HG03135 (cell line): ENCODE results near the gene ROR1.
A peak's percentile ranks its signal among the peaks of the same experiment; 100 is the strongest.

Experiments
- ATAC-seq: cut with Tn5 transposase; IDR thresholded peaks from one replicate; pipeline ENCODE4 v1.9.1; 2021; ENCODE audit warnings: mild to moderate bottlenecking, moderate library complexity; ENCODE audit not compliant: unreplicated experiment

Gene ROR1

DNA sequence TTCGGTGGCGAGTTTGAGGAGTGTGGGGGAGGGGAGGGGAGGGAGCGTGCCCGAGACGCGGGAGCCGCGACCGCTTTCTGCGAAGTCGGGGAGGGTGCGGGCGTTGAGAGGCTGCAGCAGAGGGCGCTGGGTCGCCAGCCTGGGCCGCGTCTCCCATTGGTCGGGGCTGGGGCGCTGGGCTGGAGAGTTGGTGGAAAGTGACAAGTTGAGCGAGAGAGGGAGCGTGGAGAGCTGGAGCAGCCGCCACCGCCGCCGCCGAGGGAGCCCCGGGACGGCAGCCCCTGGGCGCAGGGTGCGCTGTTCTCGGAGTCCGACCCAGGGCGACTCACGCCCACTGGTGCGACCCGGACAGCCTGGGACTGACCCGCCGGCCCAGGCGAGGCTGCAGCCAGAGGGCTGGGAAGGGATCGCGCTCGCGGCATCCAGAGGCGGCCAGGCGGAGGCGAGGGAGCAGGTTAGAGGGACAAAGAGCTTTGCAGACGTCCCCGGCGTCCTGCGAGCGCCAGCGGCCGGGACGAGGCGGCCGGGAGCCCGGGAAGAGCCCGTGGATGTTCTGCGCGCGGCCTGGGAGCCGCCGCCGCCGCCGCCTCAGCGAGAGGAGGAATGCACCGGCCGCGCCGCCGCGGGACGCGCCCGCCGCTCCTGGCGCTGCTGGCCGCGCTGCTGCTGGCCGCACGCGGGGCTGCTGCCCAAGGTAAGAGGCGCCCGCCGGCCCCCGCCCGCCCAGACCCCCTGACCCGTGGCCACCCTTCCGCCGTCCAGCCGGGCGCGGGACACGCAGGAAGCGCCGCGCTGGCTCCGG is at the start of gene ROR1:
ROR1 (plus strand) TSS at position 203 of the 802 bp plus-strand sequence.
- peak; percentile 80 for ATAC-seq

DNA sequence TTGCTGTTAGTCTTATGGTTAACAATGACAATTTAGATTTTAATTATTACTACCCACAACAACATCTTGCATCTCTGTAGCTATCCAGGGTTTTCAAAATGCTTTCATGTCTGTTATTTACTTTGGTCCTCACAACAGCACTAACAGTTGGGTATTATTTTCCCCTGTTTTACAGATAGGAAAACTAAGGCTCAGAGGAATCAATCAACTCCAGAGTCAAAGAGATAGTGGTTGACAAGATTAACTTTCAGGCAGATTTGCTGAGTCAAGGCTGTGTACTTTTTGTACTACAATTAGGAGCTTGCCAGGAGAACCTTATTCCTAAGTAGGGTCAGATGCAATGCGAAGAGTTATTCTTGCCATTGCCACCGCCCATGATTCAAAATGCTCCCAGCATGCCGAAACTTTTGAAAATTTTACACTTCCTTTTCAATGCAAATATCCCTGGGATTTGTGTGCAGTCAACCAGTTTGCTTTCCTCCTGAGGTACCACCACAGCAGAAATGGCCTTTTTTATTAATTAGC is 49.4 kb upstream of the ROR1 start:
- no peak for ATAC-seq

DNA sequence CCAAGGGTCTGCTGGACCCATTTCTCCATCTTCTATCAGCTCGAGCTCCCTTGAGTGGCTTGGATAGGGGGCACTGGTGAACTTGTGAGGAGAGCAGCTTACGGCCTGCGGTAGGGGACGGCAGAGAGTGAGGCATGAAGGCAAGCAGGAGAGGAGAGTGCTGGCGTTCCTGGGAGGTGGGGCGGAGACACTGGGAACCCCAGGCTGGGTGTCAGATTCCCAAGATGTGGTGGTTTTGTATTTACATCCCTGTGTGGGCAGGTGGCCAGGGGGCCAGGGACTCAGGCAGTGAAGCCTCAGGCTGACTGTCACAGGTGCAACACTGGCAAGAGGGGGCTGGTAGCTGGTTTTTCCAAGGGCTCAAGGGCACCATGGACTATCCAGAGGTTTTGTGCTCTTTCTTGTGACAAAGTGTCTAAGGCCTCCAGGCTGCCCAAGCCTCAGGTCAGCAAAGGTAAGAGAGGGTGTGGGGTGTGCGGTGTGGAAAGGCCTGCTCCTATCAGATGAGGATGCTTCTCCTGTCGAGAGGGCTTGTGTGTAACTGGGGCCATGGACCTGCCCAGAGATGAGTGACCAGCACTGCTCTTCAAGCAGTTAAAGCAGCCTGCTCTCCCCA is 45.1 kb upstream of the ROR1 start:
- no peak for ATAC-seq

DNA sequence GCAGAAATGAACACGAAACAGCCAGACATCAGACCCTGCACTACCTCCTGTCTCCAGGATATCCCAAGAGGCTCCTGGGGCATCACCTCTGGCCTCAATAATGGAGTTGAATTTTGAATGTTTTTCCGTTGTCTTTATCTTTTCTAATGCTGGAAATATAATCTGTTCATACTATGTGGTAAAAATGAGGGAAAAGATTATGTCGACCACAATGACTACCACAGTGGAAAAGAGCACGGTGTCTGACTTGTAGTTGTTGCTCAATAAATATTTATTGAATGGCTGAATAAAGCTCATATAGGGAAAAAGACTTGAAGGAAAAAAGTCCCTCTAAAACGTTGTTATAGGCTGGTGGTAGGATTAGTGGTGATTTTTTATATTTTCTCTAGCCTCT is 44.6 kb upstream of the ROR1 start:
- no peak for ATAC-seq

DNA sequence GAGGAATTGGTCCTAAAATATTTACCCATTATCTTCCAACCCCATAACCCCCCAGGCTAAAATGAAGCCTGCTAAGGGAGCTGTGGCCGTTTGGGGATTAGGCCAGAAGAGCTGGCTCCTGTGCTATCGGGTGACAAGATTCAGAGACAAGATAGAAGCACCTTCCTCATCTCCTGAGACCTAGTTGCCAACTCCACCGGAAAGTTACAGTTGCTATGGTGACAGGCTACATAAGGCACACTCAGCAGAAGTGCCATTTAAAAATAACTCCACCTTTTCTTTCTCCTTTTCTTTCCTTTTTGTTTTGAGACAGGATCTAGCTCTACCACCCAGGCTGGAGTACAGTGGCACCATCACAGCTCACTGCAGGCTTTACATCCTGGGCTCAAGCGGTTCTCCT is 43.6 kb upstream of the ROR1 start:
- ATAC-seq: no peak

DNA sequence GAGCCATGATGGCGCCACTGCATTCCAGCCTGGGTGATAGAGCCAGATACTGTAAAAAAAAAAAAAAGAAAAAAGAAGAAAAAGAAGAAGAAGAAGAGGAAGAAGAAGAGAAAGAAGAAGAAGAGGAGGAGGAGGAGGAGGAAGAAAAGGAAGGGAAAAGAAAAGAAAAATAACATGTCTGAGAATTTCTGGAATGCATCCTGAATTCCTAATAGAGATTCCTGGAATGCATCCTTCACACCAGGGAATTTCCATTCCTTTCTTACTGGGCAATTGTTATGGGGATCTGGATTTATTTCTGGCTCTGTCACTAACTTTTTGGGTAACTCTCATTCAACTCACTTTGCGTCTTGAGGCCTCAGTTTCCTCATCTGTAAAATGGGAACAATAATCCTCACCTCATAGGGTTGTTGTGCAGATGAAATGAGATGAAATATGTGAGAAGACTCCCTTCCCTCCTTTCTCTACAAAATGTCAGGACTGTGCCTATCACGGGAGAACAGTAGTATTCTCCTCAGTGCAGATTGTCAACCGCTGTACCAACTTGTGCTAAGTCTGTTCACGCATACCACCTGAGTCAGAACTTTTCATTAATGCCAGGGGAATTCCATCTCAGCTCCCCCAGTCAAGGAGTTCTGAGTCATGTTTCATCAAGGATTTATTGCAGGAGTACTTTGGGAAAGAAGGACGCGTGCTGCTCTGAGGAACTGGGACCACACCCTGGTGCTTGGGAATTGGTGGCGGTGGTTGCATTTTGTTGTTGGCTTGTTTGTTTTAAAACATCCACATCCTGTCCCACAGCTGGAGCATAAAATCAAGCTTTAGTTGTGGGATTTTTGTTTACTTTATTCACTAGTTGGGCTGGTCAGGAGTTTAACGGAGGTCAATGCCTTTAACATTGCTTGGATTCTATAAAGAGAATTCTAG is 42.4 kb upstream of the ROR1 start:
- ATAC-seq: no peak

DNA sequence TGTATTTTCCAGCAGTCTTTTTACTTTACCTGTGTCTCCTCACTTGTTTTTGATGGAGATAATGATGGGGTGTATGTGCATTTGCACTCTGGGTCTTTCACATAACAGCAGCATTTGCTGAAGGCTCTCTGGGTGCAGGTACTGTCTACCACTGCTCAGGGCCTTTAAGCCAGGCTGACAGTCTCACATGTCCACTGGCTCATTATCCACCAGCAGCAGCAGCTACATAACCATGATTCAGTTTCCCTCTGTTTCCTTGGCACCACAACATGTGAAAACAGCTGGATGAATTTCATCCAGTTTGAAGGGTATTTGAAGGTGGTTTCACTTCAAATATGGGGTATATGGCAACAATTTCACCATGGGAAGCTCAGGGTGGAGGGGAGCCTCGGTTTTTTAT is 41.2 kb upstream of the ROR1 start:
- no peak for ATAC-seq

DNA sequence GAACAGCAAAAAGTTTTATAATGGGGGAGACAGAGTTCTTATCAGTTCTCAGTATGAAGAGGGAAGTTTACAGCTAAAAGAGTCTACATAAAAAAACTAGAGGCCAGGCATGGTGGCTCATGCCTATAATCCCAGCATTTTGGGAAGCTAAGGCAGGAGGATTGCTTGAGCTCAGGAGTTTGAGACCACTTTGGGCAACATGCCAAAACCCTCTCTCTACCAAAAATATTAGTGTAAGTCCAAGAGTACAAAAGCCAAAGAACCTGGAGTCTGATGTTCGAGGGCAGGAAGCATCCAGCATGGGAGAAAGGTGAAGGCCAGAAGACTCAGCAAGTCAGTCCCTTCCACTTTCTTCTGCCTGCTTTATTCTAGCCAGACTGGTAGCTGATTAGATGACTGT is 35.0 kb upstream of the ROR1 start:
- ATAC-seq: no peak

DNA sequence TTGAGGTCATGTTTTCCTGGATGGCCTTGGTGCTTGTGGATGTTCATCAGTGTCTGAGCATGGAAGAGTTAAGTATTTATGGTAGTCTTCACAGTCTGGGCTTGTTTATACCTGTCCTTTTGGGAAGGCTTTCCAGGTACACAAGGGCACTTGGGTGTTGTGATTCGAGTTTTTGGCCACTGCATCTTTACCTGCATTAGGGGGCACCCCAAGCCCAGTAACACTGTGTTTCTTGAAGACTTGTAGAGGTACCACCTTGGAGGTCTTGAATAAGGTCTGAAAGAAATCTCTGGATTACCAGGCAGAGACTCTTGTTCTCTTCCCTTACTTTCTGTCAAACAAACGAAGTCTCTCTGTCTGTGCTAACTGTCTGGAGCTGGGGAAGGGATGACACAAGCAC is 34.4 kb upstream of the ROR1 start:
- ATAC-seq: no peak

DNA sequence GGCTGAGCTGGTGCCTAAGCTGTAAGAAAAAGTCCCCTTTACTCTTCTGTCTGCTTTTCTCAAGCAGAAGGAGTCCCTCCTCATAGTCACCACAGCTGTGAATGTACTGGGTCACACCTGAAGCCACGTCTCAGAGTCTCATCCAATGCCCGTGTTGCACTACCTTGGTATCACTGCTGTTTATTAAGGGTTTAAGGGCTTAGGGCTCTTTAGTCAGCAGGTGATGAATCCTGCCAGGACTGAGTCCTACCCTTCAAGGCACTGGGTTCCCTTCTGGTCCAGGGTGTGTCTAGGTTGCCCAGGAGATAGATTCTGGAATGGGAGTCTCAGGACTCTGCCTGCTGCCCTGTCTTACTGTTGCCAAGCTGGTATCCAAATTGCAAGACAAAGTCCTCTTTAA is 33.4 kb upstream of the ROR1 start:
- ATAC-seq: no peak

DNA sequence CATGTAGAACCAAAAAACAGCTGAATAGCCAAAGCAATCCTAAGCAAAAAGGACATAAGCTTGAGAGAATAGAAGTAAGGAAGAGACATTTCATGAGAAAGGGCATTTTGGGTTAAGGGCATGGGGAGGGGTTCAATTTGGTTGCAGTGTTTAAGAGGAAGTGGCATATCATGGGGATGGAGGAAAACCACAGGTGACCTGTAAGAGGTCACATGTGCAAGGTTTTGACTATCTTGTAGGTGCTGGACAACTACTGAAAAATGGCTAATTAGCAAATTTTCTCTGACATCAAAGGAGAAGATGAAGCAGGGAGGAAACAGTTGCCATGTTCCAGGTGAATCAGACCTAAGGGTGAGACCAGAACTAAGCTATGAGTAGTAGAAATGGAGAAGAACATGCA is 31.3 kb upstream of the ROR1 start:
- no peak for ATAC-seq

DNA sequence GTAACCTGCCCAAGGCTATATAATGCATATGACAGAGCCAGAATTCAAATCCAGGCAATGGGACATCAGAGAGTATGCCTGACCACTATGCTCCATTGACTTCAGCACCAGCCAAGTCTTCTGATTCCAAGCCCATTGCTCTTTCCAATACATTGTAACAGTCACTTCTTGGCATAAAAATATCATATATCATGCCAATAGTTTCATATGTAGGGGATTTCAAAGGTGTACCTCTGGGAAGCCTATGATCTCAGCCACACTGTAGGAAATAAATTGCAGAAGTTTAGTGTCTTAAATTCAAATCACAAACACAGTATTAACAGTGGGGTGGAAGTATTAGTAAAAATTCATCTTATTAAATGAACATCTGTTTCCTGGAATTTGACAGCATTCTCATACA is 30.0 kb upstream of the ROR1 start:
- ATAC-seq: no peak

DNA sequence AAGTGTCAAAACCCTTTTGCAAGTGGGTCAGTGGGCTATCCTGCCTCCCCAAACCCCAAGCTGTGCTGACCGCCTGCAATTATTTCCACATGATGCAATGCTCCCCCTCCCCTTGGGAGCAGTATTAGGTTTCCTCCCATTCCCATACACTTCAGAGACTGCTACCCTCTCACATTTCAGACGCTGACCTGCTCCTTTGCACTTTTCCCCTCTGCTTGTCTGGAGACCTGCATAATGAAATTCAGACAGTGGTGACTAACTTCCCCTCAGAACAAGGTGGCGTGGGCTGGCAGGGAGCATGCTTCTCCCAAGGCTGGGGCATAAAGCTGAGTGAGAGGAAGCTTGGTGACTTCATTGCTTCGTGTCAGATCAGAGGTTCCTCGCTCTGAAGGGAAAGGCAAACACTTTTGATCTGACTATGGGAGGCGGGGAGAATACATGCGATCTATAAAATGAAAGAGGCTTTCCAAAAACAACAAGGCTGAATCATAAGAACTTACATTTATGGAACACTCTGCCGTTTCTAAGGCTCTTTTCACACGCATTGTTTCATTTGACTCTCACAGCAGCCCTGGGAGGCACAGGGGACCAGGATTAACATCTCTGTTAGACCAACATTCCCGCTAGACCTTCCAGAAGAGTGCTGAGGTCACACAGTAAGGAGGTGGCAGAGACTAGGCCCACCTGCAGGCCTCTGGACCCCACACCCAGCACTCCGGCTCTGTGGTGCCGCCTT is 27.5 kb upstream of the ROR1 start:
- ATAC-seq: no peak

DNA sequence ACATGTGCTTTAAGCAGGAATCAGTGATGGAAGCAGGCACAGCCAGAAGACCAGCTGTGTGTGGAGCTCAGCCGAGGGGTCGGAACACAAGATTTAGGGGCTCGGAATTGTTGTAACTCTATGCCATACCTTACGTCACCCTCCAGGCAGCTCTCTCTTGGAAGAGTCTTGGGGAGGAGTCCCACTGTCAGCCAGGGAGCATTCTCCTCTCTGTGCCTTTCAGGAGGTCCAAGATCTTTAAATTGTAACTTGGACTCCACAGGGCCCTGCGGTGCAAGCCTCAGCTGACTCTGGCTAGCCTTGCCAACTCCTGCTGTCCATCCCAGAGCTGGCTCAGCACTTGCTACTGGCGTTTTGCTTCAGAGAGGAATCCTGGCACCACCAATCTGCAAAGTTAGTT is 26.4 kb upstream of the ROR1 start:
- no peak for ATAC-seq

DNA sequence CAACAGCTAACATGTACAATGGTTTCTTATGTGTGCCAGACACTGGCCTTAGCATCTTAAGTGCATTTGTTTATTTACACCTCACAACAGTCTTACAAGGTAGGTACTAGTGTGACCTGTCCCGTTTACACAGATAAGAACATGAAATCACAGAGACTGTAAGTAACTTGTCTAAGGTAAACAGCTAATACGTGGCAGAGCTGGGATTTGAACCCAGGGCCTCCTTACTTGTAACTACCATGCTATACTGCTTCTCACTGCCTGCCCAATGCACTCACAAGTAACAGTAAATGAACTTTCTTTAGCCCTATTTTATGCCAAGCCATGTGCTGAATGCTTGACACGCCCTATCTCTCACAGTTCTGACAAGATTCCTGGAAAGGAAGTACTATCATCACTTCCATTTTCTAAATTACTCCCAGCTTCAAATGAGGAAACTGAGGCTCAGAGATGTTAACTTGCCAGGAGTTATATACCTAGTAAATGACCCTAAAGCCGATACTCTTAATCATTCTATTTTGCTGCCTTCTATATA is 25.7 kb upstream of the ROR1 start:
- ATAC-seq: no peak

DNA sequence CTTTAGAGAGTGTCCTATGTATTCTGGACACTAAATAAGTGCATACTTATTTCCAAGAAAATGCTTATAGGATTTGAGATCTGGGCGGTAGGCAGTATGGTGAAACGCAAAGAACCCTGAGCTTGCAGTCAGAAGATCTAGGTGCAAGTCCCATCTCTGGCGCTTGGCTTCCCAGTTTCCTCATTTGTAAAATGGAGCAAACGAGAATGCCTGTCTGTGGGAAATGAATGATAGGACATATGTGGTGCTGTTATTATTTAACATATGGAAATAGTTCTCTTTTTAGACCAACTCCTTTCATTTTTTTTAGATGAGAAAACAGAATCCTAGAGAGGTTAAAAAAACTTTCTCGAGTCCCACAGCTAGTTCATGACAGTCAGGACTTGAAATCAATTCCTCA is 25.2 kb upstream of the ROR1 start:
- no peak for ATAC-seq

DNA sequence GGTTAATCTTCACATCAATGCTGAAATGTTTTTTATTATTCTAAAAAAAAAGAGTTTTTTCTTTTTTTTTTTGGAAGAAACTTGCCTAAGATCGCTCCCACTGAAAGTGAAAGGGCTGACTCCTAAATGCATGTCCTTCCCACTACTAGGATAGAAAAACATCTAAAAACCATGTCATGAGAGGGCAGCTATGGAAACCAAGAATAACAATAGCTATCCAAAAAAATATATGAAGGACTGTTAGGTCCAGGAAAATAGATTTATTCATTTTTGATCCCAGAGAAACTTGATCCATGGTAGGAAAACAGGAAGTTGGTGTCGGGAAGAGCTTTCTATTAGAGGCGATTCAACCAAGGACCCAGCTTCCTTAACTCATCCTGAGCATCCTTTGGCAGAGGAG is 23.1 kb upstream of the ROR1 start:
- ATAC-seq: no peak

DNA sequence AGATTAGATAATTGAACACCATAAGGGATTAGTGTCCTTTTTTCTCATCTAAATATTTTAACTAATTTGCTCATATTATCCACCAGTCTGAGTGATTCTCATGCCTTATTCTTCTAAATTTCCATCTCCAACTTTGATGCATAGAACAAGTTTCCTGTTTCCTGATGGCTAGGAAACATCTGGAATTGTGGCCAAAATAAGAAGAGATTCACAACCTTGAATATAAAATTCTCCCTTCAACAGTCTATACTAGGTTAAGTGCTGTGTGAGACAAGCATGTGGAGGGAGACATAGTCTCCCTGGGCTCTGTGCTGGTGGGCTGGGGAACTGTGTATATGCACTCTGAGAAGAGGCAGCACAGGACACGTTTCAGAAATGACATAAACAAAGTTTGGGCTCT is 21.6 kb upstream of the ROR1 start:
- no peak for ATAC-seq

DNA sequence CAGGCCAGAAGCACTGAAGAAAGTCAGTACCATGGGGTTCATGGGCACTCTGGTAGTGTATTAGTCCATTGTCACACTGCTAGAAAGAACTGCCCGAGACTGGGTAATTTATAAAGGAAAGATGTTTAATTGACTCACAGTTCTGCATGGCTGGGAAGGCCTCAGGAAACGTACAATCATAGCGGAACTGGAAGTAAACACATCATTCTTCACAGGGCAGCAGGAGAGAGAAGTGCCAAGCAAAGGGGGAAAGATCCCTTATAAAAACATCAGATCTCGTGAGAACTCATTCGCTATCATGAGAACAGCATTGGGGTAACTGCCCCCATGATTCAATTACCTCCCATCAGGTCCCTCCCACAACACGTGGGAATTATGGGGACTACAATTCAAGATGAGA is 20.2 kb upstream of the ROR1 start:
- no peak for ATAC-seq

DNA sequence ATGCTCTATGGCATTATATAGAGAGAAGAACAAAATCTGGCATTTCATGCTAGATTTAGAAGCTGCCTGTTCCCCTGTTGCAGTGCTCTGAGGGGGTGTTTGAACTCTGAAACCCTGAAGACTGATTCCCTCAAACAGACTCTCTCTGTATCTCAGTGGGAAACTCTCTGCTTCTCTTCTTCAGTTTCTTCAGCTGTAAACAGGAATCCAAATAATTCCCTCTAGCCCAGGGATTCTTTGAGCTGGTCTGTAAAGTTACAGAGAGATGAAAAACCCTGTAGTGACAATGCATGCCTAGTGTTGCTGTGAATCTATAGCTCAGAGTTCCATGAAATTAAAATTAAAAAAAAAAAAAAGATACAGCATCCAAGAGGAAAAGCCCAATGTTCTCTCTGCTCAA is 17.0 kb upstream of the ROR1 start:
- no peak for ATAC-seq

DNA sequence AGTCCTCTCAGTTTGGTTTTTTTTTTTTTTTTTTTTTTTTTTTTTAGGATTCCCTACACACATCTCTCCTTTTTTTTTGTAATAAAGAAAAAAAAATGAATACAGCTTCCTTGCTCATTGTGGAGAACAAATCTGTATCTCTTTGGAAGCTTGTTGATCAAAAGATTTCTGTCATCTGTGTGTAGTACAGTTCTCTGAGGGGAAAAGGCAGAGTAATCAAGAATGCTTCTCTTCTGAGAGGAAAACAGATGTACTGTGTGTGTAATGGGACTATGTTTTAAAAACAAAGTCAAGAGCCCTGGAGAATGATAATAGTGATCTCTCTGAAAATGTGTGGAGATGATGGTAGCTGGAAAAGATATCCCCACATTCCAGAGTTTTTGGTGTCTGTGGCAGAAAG is 16.5 kb upstream of the ROR1 start:
- no peak for ATAC-seq
